SK-N-SH treated with all-trans-retinoic acid at 6 μM for 48 hours (cell line): ENCODE data around the gene MACC1.

Experiments used
- ARNTL ChIP-seq: fragments of 450-650 bp; formaldehyde crosslinking; IDR thresholded peaks from 2 replicates; pipeline ENCODE4 v1.5.0; 2020; ENCODE audit warnings: low read depth, mild to moderate bottlenecking, moderate library complexity, borderline replicate concordance
- TOX ChIP-seq: fragments of 250-450 bp; sonication (Bioruptor Pico); IDR thresholded peaks from 2 replicates; pipeline ENCODE4 v1.8.0; 2021; ENCODE audit warnings: mild to moderate bottlenecking, moderate library complexity, borderline replicate concordance
- ZFP30 ChIP-seq: fragments of 450-650 bp; formaldehyde crosslinking; IDR thresholded peaks from 2 replicates; pipeline ENCODE4 v1.5.0; 2022; ENCODE audit warnings: mild to moderate bottlenecking, moderate library complexity
- ZNF8 ChIP-seq: fragments of 450-650 bp; formaldehyde crosslinking; IDR thresholded peaks from 2 replicates; pipeline ENCODE4 v1.5.0; 2020; ENCODE audit warnings: mild to moderate bottlenecking, moderate library complexity
- TF ChIP-seq, protein P1 (sequence below): fragments of 250-450 bp; sonication (Bioruptor Pico); IDR thresholded peaks from 2 replicates; pipeline ENCODE4 v1.5.1; 2021; ENCODE audit warnings: mild to moderate bottlenecking, moderate library complexity

DNA sequence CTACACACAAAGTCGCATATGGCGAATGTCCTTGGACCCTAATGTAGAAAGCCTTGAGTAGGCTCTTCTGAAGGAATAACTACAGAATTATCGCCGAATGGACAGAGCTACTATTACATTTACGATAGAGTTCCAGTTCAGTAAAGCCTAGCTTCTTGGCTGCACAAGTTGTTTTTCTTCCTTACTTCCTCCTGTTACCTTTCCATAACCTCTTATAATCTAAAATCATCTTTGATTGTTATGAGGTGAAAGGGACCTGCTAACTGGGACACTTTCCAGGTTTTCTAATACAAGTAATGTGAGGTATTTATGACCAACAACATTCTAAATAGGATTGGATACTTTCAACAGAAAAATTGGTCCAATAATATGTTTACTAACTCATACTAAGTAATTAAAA is 31.2 kb downstream of the MACC1 start:
- no peak for TF ChIP-seq ZNF8 (CRISPR knock-in tag)
- TF ChIP-seq ARNTL, result no peak
- TF ChIP-seq, protein P1, sequence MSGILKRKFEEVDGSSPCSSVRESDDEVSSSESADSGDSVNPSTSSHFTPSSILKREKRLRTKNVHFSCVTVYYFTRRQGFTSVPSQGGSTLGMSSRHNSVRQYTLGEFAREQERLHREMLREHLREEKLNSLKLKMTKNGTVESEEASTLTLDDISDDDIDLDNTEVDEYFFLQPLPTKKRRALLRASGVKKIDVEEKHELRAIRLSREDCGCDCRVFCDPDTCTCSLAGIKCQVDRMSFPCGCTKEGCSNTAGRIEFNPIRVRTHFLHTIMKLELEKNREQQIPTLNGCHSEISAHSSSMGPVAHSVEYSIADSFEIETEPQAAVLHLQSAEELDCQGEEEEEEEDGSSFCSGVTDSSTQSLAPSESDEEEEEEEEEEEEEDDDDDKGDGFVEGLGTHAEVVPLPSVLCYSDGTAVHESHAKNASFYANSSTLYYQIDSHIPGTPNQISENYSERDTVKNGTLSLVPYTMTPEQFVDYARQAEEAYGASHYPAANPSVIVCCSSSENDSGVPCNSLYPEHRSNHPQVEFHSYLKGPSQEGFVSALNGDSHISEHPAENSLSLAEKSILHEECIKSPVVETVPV (CRISPR knock-in tag), result no peak
- TF ChIP-seq ZFP30 (CRISPR knock-in tag), result no peak
- TF ChIP-seq TOX, result no peak
